K562 (cell line): ENCODE measurements around the gene SLC46A3. TPM values are rescaled to one million over a fixed set of nuclear protein-coding genes. Genes with fewer than 3 reads are reported as not detected.

Experiments used
- ATAC-seq: fragments of 200-7000 bp; cut with Tn5 transposase; 3 replicates; pipeline ENCODE4 v1.9.1; 2020; ENCODE audit warnings: moderate library complexity
- BruUV-seq: library from RNA; stranded (reverse); fragments of 400-500 nt; replicated peaks from 2 replicates; lab custom pipeline; 2021; lab: Mats Ljungman, UMichigan
- CTCF ChIA-PET: fragments of 300-600 bp; formaldehyde crosslinking; extraction: SDS; loops from one replicate; lab custom pipeline; 2021; ENCODE audit warnings: low intra/inter-chr PET ratio; lab: Yijun Ruan, JAX
- POLR2A ChIA-PET: fragments of 300-600, 350-650 bp; sonication (Branson Sonifier 250); formaldehyde crosslinking; extraction: SDS; loops from one replicate; lab custom pipeline; 2021; ENCODE audit warnings: antibody characterized with exemption, inconsistent platforms; lab: Yijun Ruan, JAX
- DNase-seq, 4 experiments: peaks; one replicate each; pipeline versions ENCODE4 v3.0.0 to v3.0.0-alpha.2; 2011 to 2018; ENCODE audit warnings: low spot score in 3 of 4, mixed read lengths in 3 of 4; ENCODE audit errors: extremely low read depth in 1 of 4
- FAIRE-seq: peaks from 2 replicates; lab custom pipeline; 2011; peaks lifted over from hg19 to GRCh38; lab: Jason Lieb, UNC
- H2AFZ ChIP-seq: 2 replicates; pipeline ENCODE4 v1.6.0; 2011; ENCODE audit warnings: low read depth, low read length, control low read depth, inconsistent platforms
- H3K27ac ChIP-seq: fragments of 200-600 bp; 3 replicates; pipeline ENCODE4 v1.8.0; 2011; ENCODE audit warnings: low read depth, mild to moderate bottlenecking, control low read depth, inconsistent platforms, low read length, moderate library complexity, mixed read lengths; ENCODE audit errors: extremely low read depth
- H3K27me3 ChIP-seq, 2 experiments: fragments of 300-600 bp in 1 of 2; 2 replicates in 1 of 2; 3 replicates in 1 of 2; pipeline versions ENCODE4 v1.6.0 to v1.8.0; 2011; ENCODE audit warnings: inconsistent platforms in 2 of 2, low read length in 2 of 2, mild to moderate bottlenecking in 1 of 2, mixed read lengths in 1 of 2, moderate library complexity in 1 of 2; ENCODE audit not compliant: control insufficient read depth in 2 of 2, insufficient read depth in 2 of 2
- H3K36me3 ChIP-seq: fragments of 300-600 bp; 3 replicates; pipeline ENCODE4 v1.8.0; 2011; ENCODE audit warnings: mild to moderate bottlenecking, low read length, inconsistent platforms; ENCODE audit not compliant: control insufficient read depth, insufficient read depth
- H3K4me1 ChIP-seq, 2 experiments: fragments of 200-600 bp in 1 of 2; replicated peaks in 1 of 2; 2 replicates in 1 of 2; 3 replicates in 1 of 2; pipeline versions ENCODE4 v1.5.1 to v1.8.0; 2011; ENCODE audit warnings: inconsistent platforms in 2 of 2, low read length in 2 of 2, mild to moderate bottlenecking in 1 of 2, mixed read lengths in 1 of 2, moderate library complexity in 1 of 2; ENCODE audit not compliant: control insufficient read depth in 2 of 2, insufficient read depth in 2 of 2
- H3K4me2 ChIP-seq: 2 replicates; pipeline ENCODE4 v1.6.1; 2011; ENCODE audit warnings: low read length, control low read depth, inconsistent platforms, mixed read lengths; ENCODE audit not compliant: insufficient read depth
- H3K4me3 ChIP-seq: fragments of 200-600 bp; sonication (generic), shearing (Covaris generic); 2 replicates; pipeline ENCODE4 v1.5.1; 2016; ENCODE audit warnings: control low read depth, inconsistent platforms
- H3K79me2 ChIP-seq: fragments of 200-600 bp; 3 replicates; pipeline ENCODE4 v1.8.0; 2011; ENCODE audit warnings: low read length, inconsistent platforms; ENCODE audit not compliant: control insufficient read depth, insufficient read depth
- H3K9ac ChIP-seq, 2 experiments: 2 replicates each; pipeline versions ENCODE4 v1.6.0 to v1.6.1; 2011; ENCODE audit warnings: low read depth in 2 of 2, low read length in 2 of 2, control low read depth in 1 of 2, inconsistent platforms in 1 of 2, mild to moderate bottlenecking in 1 of 2, mixed read lengths in 1 of 2; ENCODE audit not compliant: insufficient read depth in 1 of 2
- H3K9me1 ChIP-seq: one replicate; pipeline ENCODE4 v1.6.0; 2011; ENCODE audit warnings: inconsistent platforms, mild to moderate bottlenecking, low read length, moderate library complexity; ENCODE audit not compliant: control insufficient read depth, insufficient read depth
- H3K9me3 ChIP-seq: replicated peaks from 2 replicates; pipeline ENCODE4 v1.5.1; 2011; ENCODE audit warnings: low read depth, low read length, inconsistent platforms; ENCODE audit not compliant: control insufficient read depth, insufficient read depth
- H4K20me1 ChIP-seq: replicated peaks from 2 replicates; pipeline ENCODE4 v1.6.1; 2011; ENCODE audit warnings: low read length, inconsistent platforms, mixed read lengths; ENCODE audit not compliant: control insufficient read depth, insufficient read depth
- SIX5 ChIP-seq, 2 experiments: IDR thresholded peaks; 2 replicates each; pipeline ENCODE4 v1.6.1; 2011; ENCODE audit warnings: low read length in 2 of 2, borderline replicate concordance in 1 of 2, low read depth in 1 of 2, mild to moderate bottlenecking in 1 of 2, moderate library complexity in 1 of 2; ENCODE audit not compliant: insufficient read depth in 1 of 2
- WGBS: fragments of 100-300 bp; shearing (Covaris generic); methylation state at CpG from one replicate; pipeline ENCODE4 v1.1.6; 2016; ENCODE audit warnings: low coverage, mixed read lengths; ENCODE audit not compliant: insufficient coverage; ENCODE audit errors: missing lambda C conversion rate; 5-methylcytosine and 5-hydroxymethylcytosine counted together
- in situ Hi-C: fragments of 300-500 bp; cut with MboI; formaldehyde crosslinking; loops from 4 replicates; pipeline ENCODE4 v1.15.0; 2018; ENCODE audit warnings: inconsistent platforms, mixed read lengths
- intact Hi-C: fragments of 100-400 bp; cut with micrococcal nuclease; formaldehyde crosslinking; loops from 2 replicates; pipeline ENCODE4 v1.14.2; 2022
- polyA plus RNA-seq, 8 experiments: library from polyadenylated mRNA; depleted of rRNA in 4 of 8; stranded (reverse) in 5 of 8; unstranded in 3 of 8; fragments of >200 nt; fragmentation: Nextera tagmentation in 2 of 8; fragmentation: Illumina TruSeq in 1 of 8; extraction: Ambion mirVana in 2 of 8; extraction: Trizol in 1 of 8; gene quantifications; 2 replicates each; pipeline versions ENCODE4 v1.2.1 to v1.2.3, GENCODE V29; 2011 to 2014; ENCODE audit warnings: inconsistent platforms in 1 of 8, missing spikeins in 1 of 8
- total RNA-seq, 7 experiments: library from RNA; depleted of rRNA in 6 of 7; stranded (reverse); fragments of >200 nt in 6 of 7; fragmentation: Illumina TruSeq in 2 of 7; extraction: Trizol in 2 of 7; gene quantifications; 2 replicates each; pipeline versions ENCODE4 v1.2.1 to v1.2.3, GENCODE V29; 2011 to 2021; ENCODE audit warnings: low replicate concordance in 1 of 7
- TF ChIP-seq, protein P1 (sequence below): fragments of 450-650 bp; IDR thresholded peaks from 2 replicates; pipeline ENCODE4 v1.6.1; 2018; ENCODE audit not compliant: partially characterized antibody

SLC46A3 gene
- total and polyA plus RNA-seq, 9 of the 15 experiments (the other 6 are each of a cell fraction or from before 2014, with no cell fraction given) = 0.14 to 1.2 (median 0.51) TPM

DNA sequence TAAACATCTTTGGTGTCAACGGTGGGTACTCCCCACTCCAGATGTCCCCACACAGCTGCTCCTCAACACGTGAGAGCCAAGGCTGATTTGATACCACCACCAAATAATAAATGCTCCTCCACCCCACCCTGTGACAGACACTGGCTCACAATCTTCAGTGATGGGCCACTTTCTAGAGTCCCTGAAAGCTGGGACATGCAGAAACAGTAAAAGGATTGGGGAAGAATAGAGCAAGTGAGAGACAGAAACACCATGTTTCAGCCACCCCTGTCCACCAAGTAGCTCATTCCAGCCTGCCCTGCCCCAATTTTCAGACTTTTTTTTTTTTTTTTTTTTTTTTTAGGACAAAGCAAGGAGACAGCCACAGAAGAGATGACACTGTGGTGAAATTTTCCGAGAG is 1.6 kb downstream of the SLC46A3 start:
- no peak overlapping the region for H3K4me2 ChIP-seq
- no peaks in the 10 kb centered on the region for H4K20me1 ChIP-seq
- ATAC-seq (no peak), FAIRE-seq (no peak), DNase-seq (no peak)
- no TSS peak for BruUV-seq
- POLR2A ChIA-PET = interaction anchor here (0.6 to 1.6 kb wide), 2 partner anchors 12 to 1416 kb away, joined by 3 to 5 read pairs; no protein-coding TSS in a partner anchor
- H3K9me1 ChIP-seq = no peaks in the 10 kb centered on the region
- no peaks in the 10 kb centered on the region for H3K9me3 ChIP-seq
- in situ Hi-C loops (no loop called here), intact Hi-C loops (no loop called here)
- CTCF ChIA-PET = no interaction called here
- no peaks in the 10 kb centered on the region; a peak in 1 of 5 replicates for H3K27me3 ChIP-seq
- no peak overlapping the region for H3K4me3 ChIP-seq
- peaks cover 0 to 11% of the 10 kb centered on the region in 2 experiments; a peak in 3 of 5 replicates for H3K4me1 ChIP-seq
- H3K9ac ChIP-seq = no peak overlapping the region
- no peak overlapping the region for H2AFZ ChIP-seq
- H3K27ac ChIP-seq = no peak overlapping the region
- no peak for TF ChIP-seq SIX5 (IDR thresholded peaks at IDR 0.05; ENCODE audit: borderline replicate concordance in 1 of 2, insufficient read depth in 1 of 2, low read depth in 1 of 2, low read length in 2 of 2)
- TF ChIP-seq, protein P1, sequence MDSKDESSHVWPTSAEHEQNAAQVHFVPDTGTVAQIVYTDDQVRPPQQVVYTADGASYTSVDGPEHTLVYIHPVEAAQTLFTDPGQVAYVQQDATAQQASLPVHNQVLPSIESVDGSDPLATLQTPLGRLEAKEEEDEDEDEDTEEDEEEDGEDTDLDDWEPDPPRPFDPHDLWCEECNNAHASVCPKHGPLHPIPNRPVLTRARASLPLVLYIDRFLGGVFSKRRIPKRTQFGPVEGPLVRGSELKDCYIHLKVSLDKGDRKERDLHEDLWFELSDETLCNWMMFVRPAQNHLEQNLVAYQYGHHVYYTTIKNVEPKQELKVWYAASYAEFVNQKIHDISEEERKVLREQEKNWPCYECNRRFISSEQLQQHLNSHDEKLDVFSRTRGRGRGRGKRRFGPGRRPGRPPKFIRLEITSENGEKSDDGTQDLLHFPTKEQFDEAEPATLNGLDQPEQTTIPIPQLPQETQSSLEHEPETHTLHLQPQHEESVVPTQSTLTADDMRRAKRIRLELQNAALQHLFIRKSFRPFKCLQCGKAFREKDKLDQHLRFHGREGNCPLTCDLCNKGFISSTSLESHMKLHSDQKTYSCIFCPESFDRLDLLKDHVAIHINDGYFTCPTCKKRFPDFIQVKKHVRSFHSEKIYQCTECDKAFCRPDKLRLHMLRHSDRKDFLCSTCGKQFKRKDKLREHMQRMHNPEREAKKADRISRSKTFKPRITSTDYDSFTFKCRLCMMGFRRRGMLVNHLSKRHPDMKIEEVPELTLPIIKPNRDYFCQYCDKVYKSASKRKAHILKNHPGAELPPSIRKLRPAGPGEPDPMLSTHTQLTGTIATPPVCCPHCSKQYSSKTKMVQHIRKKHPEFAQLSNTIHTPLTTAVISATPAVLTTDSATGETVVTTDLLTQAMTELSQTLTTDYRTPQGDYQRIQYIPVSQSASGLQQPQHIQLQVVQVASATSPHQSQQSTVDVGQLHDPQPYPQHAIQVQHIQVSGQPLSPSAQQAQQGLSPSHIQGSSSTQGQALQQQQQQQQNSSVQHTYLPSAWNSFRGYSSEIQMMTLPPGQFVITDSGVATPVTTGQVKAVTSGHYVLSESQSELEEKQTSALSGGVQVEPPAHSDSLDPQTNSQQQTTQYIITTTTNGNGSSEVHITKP = peak; percentile 66
- 10% methylated on average over 2 of the region's 3 CpGs for WGBS
- no peaks in the 10 kb centered on the region for H3K36me3 ChIP-seq
- no peaks in the 10 kb centered on the region for H3K79me2 ChIP-seq
